ENCODE measurements around the gene VAPA.

GRCh38 chr18:9975658-9976057 is 61.8 kb downstream of the VAPA start:
- no peak for TF ChIP-seq HDGF (IDR thresholded peaks at IDR 0.05; ENCODE audit: borderline replicate concordance)
- no peak for TF ChIP-seq CTBP1 (IDR thresholded peaks at IDR 0.05; ENCODE audit: borderline replicate concordance)
- no peak for TF ChIP-seq ELF4 (IDR thresholded peaks at IDR 0.05)
- TF ChIP-seq FOXA1 (IDR thresholded peaks at IDR 0.05), result no peak
- TF ChIP-seq L3MBTL2 (conservative IDR thresholded peaks at IDR 0.05), result no peak
- TF ChIP-seq BHLHE40 (IDR thresholded peaks at IDR 0.05; ENCODE audit: borderline replicate concordance), result no peak
- TF ChIP-seq SP1 (IDR thresholded peaks at IDR 0.05), result no peak
- TF ChIP-seq FOXK2 (IDR thresholded peaks at IDR 0.05), result no peak
- no peak for TF ChIP-seq ZNF384 (IDR thresholded peaks at IDR 0.05)
- TF ChIP-seq FOXM1 (IDR thresholded peaks at IDR 0.05; ENCODE audit: borderline replicate concordance), result no peak
- TF ChIP-seq ARNT (IDR thresholded peaks at IDR 0.05), result no peak

Data from HEK293T (cell line).